ENCODE results near the gene ABHD14A. TPM values are rescaled to one million over a fixed set of nuclear protein-coding genes. Genes with fewer than 3 reads are reported as not detected.
A peak's percentile ranks its signal among the peaks of the same experiment; 100 is the strongest.

The ABHD14A gene
- total and polyA plus RNA-seq, 2 donors (not counting 1 experiment from before 2014, with no cell fraction given): 5.1 to 10.2 TPM

- H3K27ac ChIP-seq (ENCODE audit: insufficient read depth, low read length): no peak overlapping the region
- H3K4me3 ChIP-seq (replicated peaks in 1 of 4; ENCODE audit: control extremely low read depth in 1 of 4, insufficient read depth in 1 of 4, low read depth in 3 of 4, low read length in 4 of 4): no peak overlapping the region
- peaks cover 3% of the 10 kb centered on the region for H3K36me3 ChIP-seq (ENCODE audit: control insufficient read depth, insufficient read depth, low read length)
- no peak overlapping the region for H3K9ac ChIP-seq (ENCODE audit: insufficient read depth, low read length)
- H4K20me1 ChIP-seq (ENCODE audit: control insufficient read depth, extremely low read depth, insufficient read depth, low read length): no peaks in the 10 kb centered on the region
- no peak for TF ChIP-seq EZH2 (IDR thresholded peaks at IDR 0.05; ENCODE audit: low read length, missing control alignments)
- no peak for TF ChIP-seq CTCF (conservative IDR thresholded peaks at IDR 0.05 in 1 of 2, IDR thresholded peaks at IDR 0.05 in 1 of 2; ENCODE audit: low read depth in 1 of 2, low read length in 2 of 2)
- peaks cover 5% of the 10 kb centered on the region for H3K27me3 ChIP-seq (ENCODE audit: control insufficient read depth, insufficient read depth, low read length)
- no peak overlapping the region for H2AFZ ChIP-seq (ENCODE audit: low read length)
- H3K9me3 ChIP-seq (ENCODE audit: control insufficient read depth, insufficient read depth, low read depth, low read length): no peaks in the 10 kb centered on the region
- H3K4me2 ChIP-seq (ENCODE audit: extremely low read depth, insufficient read depth, low read length): no peak overlapping the region
- H3K4me1 ChIP-seq (ENCODE audit: control insufficient read depth, extremely low read depth, insufficient read depth, low read length): no peaks in the 10 kb centered on the region
- H3K79me2 ChIP-seq (ENCODE audit: control insufficient read depth, insufficient read depth, low read length): no peaks in the 10 kb centered on the region
- DNase-seq (ENCODE audit: low read depth in 2 of 2): peak; percentile 63 to 68
These were observed 21.4 kb upstream of the ABHD14A start for GRCh38 chr3:51953445-51953844.

GRCh38 chr3:51954105-51954504 is 20.8 kb upstream of the ABHD14A start:
- Histone ChIP-seq H3K4me3 (replicated peaks in 1 of 4; ENCODE audit: control extremely low read depth in 1 of 4, insufficient read depth in 1 of 4, low read depth in 3 of 4, low read length in 4 of 4) (no peak overlapping the region), H3K4me2 (ENCODE audit: extremely low read depth, insufficient read depth, low read length) (no peak overlapping the region), H3K9me3 (ENCODE audit: control insufficient read depth, insufficient read depth, low read depth, low read length) (no peaks in the 10 kb centered on the region), H3K36me3 (ENCODE audit: control insufficient read depth, insufficient read depth, low read length) (peaks cover 5% of the 10 kb centered on the region), H3K9ac (ENCODE audit: insufficient read depth, low read length) (no peak overlapping the region), H3K27ac (ENCODE audit: insufficient read depth, low read length) (no peak overlapping the region), H4K20me1 (ENCODE audit: control insufficient read depth, extremely low read depth, insufficient read depth, low read length) (no peaks in the 10 kb centered on the region), H2AFZ (ENCODE audit: low read length) (no peak overlapping the region), H3K4me1 (ENCODE audit: control insufficient read depth, extremely low read depth, insufficient read depth, low read length) (no peaks in the 10 kb centered on the region), H3K79me2 (ENCODE audit: control insufficient read depth, insufficient read depth, low read length) (no peaks in the 10 kb centered on the region), H3K27me3 (ENCODE audit: control insufficient read depth, insufficient read depth, low read length) (peaks cover 5% of the 10 kb centered on the region)
- DNase-seq (ENCODE audit: low read depth in 2 of 2): no peak
- TF ChIP-seq CTCF (conservative IDR thresholded peaks at IDR 0.05 in 1 of 2, IDR thresholded peaks at IDR 0.05 in 1 of 2; ENCODE audit: low read depth in 1 of 2, low read length in 2 of 2) (no peak), EZH2 (IDR thresholded peaks at IDR 0.05; ENCODE audit: low read length, missing control alignments) (no peak)

GRCh38 chr3:51954713-51955112 is 20.2 kb upstream of the ABHD14A start:
- no peak for DNase-seq (ENCODE audit: low read depth in 2 of 2)
- Histone ChIP-seq H3K79me2 (ENCODE audit: control insufficient read depth, insufficient read depth, low read length) (no peaks in the 10 kb centered on the region), H3K36me3 (ENCODE audit: control insufficient read depth, insufficient read depth, low read length) (peaks cover 6% of the 10 kb centered on the region), H3K9me3 (ENCODE audit: control insufficient read depth, insufficient read depth, low read depth, low read length) (no peaks in the 10 kb centered on the region), H3K4me1 (ENCODE audit: control insufficient read depth, extremely low read depth, insufficient read depth, low read length) (no peaks in the 10 kb centered on the region), H3K27me3 (ENCODE audit: control insufficient read depth, insufficient read depth, low read length) (peaks cover 5% of the 10 kb centered on the region), H3K9ac (ENCODE audit: insufficient read depth, low read length) (no peak overlapping the region), H4K20me1 (ENCODE audit: control insufficient read depth, extremely low read depth, insufficient read depth, low read length) (no peaks in the 10 kb centered on the region), H3K4me2 (ENCODE audit: extremely low read depth, insufficient read depth, low read length) (no peak overlapping the region), H3K4me3 (replicated peaks in 1 of 4; ENCODE audit: control extremely low read depth in 1 of 4, insufficient read depth in 1 of 4, low read depth in 3 of 4, low read length in 4 of 4) (no peak overlapping the region), H3K27ac (ENCODE audit: insufficient read depth, low read length) (no peak overlapping the region), H2AFZ (ENCODE audit: low read length) (no peak overlapping the region)
- TF ChIP-seq CTCF (conservative IDR thresholded peaks at IDR 0.05 in 1 of 2, IDR thresholded peaks at IDR 0.05 in 1 of 2; ENCODE audit: low read depth in 1 of 2, low read length in 2 of 2): no peak

Measured in fibroblast of lung (primary cell).